ENCODE results near the gene BOD1L1.
"Not testable (repeated sequence)": the region's sequence is repeated elsewhere in the genome, so short reads cannot be mapped to it uniquely, and the experiment has no call there.

The BOD1L1 gene

GRCh38 chr4:13618212-13618806, 9.2 kb downstream of the BOD1L1 start:
- no peak for DNase-seq (ENCODE audit: low spot score)

- DNase-seq (ENCODE audit: low spot score), result no peak
These were observed 9.7 kb downstream of the BOD1L1 start for GRCh38 chr4:13617801-13618200.

- DNase-seq (ENCODE audit: low spot score), result no peak
These were observed 10.9 kb downstream of the BOD1L1 start for GRCh38 chr4:13616597-13616996.

- DNase-seq (ENCODE audit: low spot score), result no peak
These were observed 12.4 kb downstream of the BOD1L1 start for GRCh38 chr4:13615161-13615560.

GRCh38 chr4:13612569-13612968, 15.0 kb downstream of the BOD1L1 start:
- no peak for DNase-seq (ENCODE audit: low spot score)

GRCh38 chr4:13611283-13611842, 16.2 kb downstream of the BOD1L1 start:
- DNase-seq (ENCODE audit: low spot score), result no peak

- no peak for DNase-seq (ENCODE audit: low spot score)
These were observed 22.2 kb downstream of the BOD1L1 start for GRCh38 chr4:13605330-13605729.

- DNase-seq (ENCODE audit: low spot score), result no peak
These were observed 25.7 kb downstream of the BOD1L1 start for GRCh38 chr4:13601848-13602247.

- DNase-seq (ENCODE audit: low spot score), result no peak
These were observed 26.5 kb downstream of the BOD1L1 start for GRCh38 chr4:13601048-13601447.

- no peak for DNase-seq (ENCODE audit: low spot score)
These were observed 28.4 kb downstream of the BOD1L1 start for GRCh38 chr4:13599159-13599558.

GRCh38 chr4:13597604-13598003, 29.9 kb downstream of the BOD1L1 start:
- DNase-seq (ENCODE audit: low spot score), result no peak

GRCh38 chr4:13597141-13597540, 30.4 kb downstream of the BOD1L1 start:
- DNase-seq (ENCODE audit: low spot score), result no peak

GRCh38 chr4:13592220-13592619, 35.3 kb downstream of the BOD1L1 start:
- no peak for DNase-seq (ENCODE audit: low spot score)

- DNase-seq (ENCODE audit: low spot score), result no peak
These were observed 36.8 kb downstream of the BOD1L1 start for GRCh38 chr4:13590766-13591165.

GRCh38 chr4:13588954-13589353, 38.6 kb downstream of the BOD1L1 start:
- DNase-seq (ENCODE audit: low spot score), result no peak

- no peak for DNase-seq (ENCODE audit: low spot score)
These were observed 43.0 kb downstream of the BOD1L1 start for GRCh38 chr4:13584481-13584880.

- DNase-seq (ENCODE audit: low spot score), result no peak
These were observed 47.5 kb downstream of the BOD1L1 start for GRCh38 chr4:13580036-13580435.

- no peak for DNase-seq (ENCODE audit: low spot score)
These were observed 49.9 kb downstream of the BOD1L1 start for GRCh38 chr4:13577660-13578059.

GRCh38 chr4:13570916-13571315, 56.6 kb downstream of the BOD1L1 start:
- no peak for DNase-seq (ENCODE audit: low spot score)

- DNase-seq (ENCODE audit: low spot score), result no peak
These were observed 60.4 kb downstream of the BOD1L1 start for GRCh38 chr4:13567125-13567524.

- DNase-seq (ENCODE audit: low spot score), result no peak
These were observed 64.6 kb downstream of the BOD1L1 start for GRCh38 chr4:13562876-13563275.

GRCh38 chr4:13561673-13562072, 65.9 kb downstream of the BOD1L1 start:
- no peak for DNase-seq (ENCODE audit: low spot score)

GRCh38 chr4:13560111-13560510, 67.4 kb downstream of the BOD1L1 start:
- not testable (repeated sequence) for DNase-seq (ENCODE audit: low spot score)

- peak; percentile 3 for DNase-seq (ENCODE audit: low spot score)
These were observed 68.1 kb downstream of the BOD1L1 start for GRCh38 chr4:13559413-13559812.
